Peyer's patch (tissue), 4 donors: ENCODE measurements around the gene CALY. TPM values are rescaled to one million over a fixed set of nuclear protein-coding genes. Genes with fewer than 3 reads are reported as not detected.
"Not testable (repeated sequence)": the region's sequence is repeated elsewhere in the genome, so short reads cannot be mapped to it uniquely, and the experiment has no call there.

ENCODE experiments used
- DNase-seq, 3 donors: peaks; one replicate each; pipeline ENCODE4 v3.0.0-alpha.2; 2017 to 2019
- H3K27ac ChIP-seq, 4 donors: fragments of 200-600 bp; sonication (generic); one replicate each; pipeline ENCODE4 v1.5.1; 2016 to 2019
- H3K27me3 ChIP-seq, 2 donors: fragments of 200-600 bp; sonication (generic); one replicate each; pipeline ENCODE4 v1.5.1; 2019
- H3K36me3 ChIP-seq, 3 donors: fragments of 200-600 bp; sonication (generic); one replicate each; pipeline ENCODE4 v1.5.1; 2016 to 2019
- H3K4me1 ChIP-seq, 4 donors: fragments of 200-600 bp; sonication (generic); one replicate each; pipeline ENCODE4 v1.5.1; 2016 to 2019
- H3K4me3 ChIP-seq, 4 donors: fragments of 200-600 bp; sonication (generic); 1 replicate in 3 of 4; 2 replicates in 1 of 4; pipeline ENCODE4 v1.5.1; 2016 to 2019; ENCODE audit warnings: mild to moderate bottlenecking in 1 of 4
- H3K9me3 ChIP-seq, 4 donors: fragments of 200-600 bp; sonication (generic); one replicate each; pipeline ENCODE4 v1.5.1; 2016 to 2019; ENCODE audit warnings: mild to moderate bottlenecking in 1 of 4
- POLR2A ChIP-seq, 2 donors: fragments of 450-650 bp; IDR thresholded peaks; one replicate each; pipeline ENCODE4 v1.5.1; 2017; ENCODE audit warnings: antibody characterized with exemption in 2 of 2, mild to moderate bottlenecking in 2 of 2, moderate library complexity in 2 of 2
- total RNA-seq, 4 donors: library from RNA; depleted of rRNA; stranded (reverse); fragments of >200 nt; gene quantifications; one replicate each; pipeline ENCODE4 v1.1.0, GENCODE V29; 2016
- TF ChIP-seq, protein P1 (sequence below), 6 experiments: fragments of 450-650 bp in 4 of 6; fragments of 200-600 bp in 2 of 6; sonication (generic) in 1 of 6; IDR thresholded peaks; one replicate each; pipeline ENCODE4 v1.5.1; 2017 to 2019; ENCODE audit warnings: antibody characterized with exemption in 6 of 6, mild to moderate bottlenecking in 3 of 6, moderate library complexity in 1 of 6

CALY gene
- total RNA-seq, 4 donors from 2014 or later, result 0.88 to 1.6 (median 1.5) TPM; not detected in 1

DNA sequence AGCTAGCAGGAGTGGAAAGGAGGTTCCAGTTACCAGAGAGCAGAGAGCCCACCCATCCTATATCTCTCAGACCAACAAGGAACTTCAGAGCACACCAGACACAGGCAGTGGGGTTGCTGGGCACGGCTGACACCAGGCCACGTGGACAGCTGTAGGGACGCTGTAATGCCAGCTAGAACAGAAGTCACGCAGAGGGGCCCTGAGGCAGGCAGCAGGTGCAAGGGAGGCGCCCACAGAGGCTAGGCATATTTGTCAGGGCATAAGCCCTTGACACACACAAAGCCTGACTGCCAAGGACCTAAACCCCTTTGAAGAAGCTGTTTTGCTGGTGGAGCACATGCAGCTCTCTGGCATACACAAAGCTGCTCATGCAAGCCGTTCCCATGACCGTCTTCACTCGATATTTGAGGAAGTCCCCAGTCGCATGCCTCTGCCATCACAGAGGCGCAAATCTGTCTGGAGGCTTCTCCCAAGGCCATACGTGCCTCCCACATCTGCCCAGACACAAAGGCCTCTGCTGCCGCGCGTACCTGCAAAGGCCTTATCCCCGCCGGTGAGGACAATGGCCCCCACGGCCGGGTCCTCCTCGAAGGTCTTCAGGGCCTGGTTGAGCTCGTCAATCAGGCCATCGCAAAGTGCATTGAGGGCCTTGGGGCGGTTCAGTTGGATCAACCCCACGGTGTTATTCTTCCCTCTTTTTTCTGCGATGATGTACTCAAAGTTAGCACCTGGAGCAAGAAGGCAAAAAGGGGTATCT, 33.5 kb upstream of the CALY start:
- DNase-seq, result peak in 1 of 3 donors; percentile 29
- peaks cover 0 to 29% (median 9%) of the 10 kb centered on the region in 4 donors for H3K4me1 ChIP-seq
- H3K36me3 ChIP-seq, result peaks cover 0 to 54% (median 0%) of the 10 kb centered on the region in 3 donors
- TF ChIP-seq, protein P1, sequence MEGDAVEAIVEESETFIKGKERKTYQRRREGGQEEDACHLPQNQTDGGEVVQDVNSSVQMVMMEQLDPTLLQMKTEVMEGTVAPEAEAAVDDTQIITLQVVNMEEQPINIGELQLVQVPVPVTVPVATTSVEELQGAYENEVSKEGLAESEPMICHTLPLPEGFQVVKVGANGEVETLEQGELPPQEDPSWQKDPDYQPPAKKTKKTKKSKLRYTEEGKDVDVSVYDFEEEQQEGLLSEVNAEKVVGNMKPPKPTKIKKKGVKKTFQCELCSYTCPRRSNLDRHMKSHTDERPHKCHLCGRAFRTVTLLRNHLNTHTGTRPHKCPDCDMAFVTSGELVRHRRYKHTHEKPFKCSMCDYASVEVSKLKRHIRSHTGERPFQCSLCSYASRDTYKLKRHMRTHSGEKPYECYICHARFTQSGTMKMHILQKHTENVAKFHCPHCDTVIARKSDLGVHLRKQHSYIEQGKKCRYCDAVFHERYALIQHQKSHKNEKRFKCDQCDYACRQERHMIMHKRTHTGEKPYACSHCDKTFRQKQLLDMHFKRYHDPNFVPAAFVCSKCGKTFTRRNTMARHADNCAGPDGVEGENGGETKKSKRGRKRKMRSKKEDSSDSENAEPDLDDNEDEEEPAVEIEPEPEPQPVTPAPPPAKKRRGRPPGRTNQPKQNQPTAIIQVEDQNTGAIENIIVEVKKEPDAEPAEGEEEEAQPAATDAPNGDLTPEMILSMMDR (IDR thresholded peaks at IDR 0.05), result no peak
- TF ChIP-seq POLR2A (IDR thresholded peaks at IDR 0.05), result no peak
- no peaks in the 10 kb centered on the region for H3K9me3 ChIP-seq
- H3K27ac ChIP-seq, result no peak overlapping the region
- no peak overlapping the region for H3K4me3 ChIP-seq
- H3K27me3 ChIP-seq, result no peaks in the 10 kb centered on the region

- Histone ChIP-seq H3K36me3 (peaks cover 0 to 75% (median 0%) of the 10 kb centered on the region in 3 donors), H3K9me3 (no peaks in the 10 kb centered on the region), H3K27ac (no peak overlapping the region), H3K4me1 (peaks cover 0 to 32% (median 5%) of the 10 kb centered on the region in 4 donors), H3K27me3 (no peaks in the 10 kb centered on the region), H3K4me3 (no peak overlapping the region)
- TF ChIP-seq, protein P1 (IDR thresholded peaks at IDR 0.05), result no peak
- TF ChIP-seq POLR2A (IDR thresholded peaks at IDR 0.05), result no peak
- DNase-seq, result peak in 1 of 3 donors; percentile 33
Observed at GRCh38 chr10:133368153-133368552, 31.5 kb upstream of the CALY start.

- not testable (repeated sequence) for H3K4me3 ChIP-seq, DNase-seq, H3K27me3 ChIP-seq, H3K27ac ChIP-seq, H3K9me3 ChIP-seq
- peaks cover 0 to 30% (median 3%) of the 10 kb centered on the region in 4 donors for H3K4me1 ChIP-seq
- peaks cover 0 to 82% (median 0%) of the 10 kb centered on the region in 3 donors for H3K36me3 ChIP-seq
Observed at GRCh38 chr10:133367461-133367860, 30.8 kb upstream of the CALY start.

GRCh38 chr10:133366751-133367150, 30.1 kb upstream of the CALY start:
- H3K27ac ChIP-seq, result no peak overlapping the region
- peaks cover 0 to 88% (median 0%) of the 10 kb centered on the region in 3 donors for H3K36me3 ChIP-seq
- TF ChIP-seq POLR2A (IDR thresholded peaks at IDR 0.05), result no peak
- TF ChIP-seq, protein P1 (IDR thresholded peaks at IDR 0.05), result no peak

DNA sequence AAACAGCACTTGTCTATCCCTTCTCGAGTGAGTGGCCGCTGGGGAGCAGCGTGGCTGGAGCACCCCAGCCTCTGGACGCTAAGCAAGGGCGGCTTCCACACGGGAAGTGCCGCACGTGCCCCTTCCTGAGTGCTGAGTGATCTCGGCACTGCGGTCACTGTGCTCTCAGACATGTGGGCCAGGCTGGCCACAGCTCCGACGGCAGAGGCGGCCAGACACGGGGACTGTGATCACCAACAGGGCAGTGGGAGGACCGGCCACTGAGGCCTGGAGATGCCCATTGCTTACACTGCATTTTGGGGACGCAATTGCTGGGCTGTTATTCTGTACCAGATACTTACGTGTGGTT, 29.4 kb upstream of the CALY start:
- no peaks in the 10 kb centered on the region for H3K9me3 ChIP-seq
- H3K36me3 ChIP-seq, result peaks cover 0 to 84% (median 0%) of the 10 kb centered on the region in 3 donors
- DNase-seq, result no peak

More at GRCh38 chr10:133366751-133367150, 30.1 kb upstream of the CALY start:
- peaks cover 0 to 23% (median 0%) of the 10 kb centered on the region in 4 donors for H3K4me1 ChIP-seq
- DNase-seq, result no peak
- no peaks in the 10 kb centered on the region for H3K9me3 ChIP-seq
- H3K4me3 ChIP-seq, result no peak overlapping the region
- H3K27me3 ChIP-seq, result no peaks in the 10 kb centered on the region

More for the DNA sequence above, 29.4 kb upstream of the CALY start:
- Histone ChIP-seq H3K27me3 (no peaks in the 10 kb centered on the region), H3K4me1 (peaks cover 0 to 25% (median 0%) of the 10 kb centered on the region in 4 donors), H3K4me3 (no peak overlapping the region), H3K27ac (peak overlapping the region in 1 of 4 donors; percentile 53)
- TF ChIP-seq, protein P1 (IDR thresholded peaks at IDR 0.05), result no peak
- TF ChIP-seq POLR2A (IDR thresholded peaks at IDR 0.05), result no peak
